Common myeloid progenitor, CD34-positive (primary cell): Measurements from ENCODE around the gene SRC.

Experiments
- CTCF ChIA-PET: fragments of 350-600 bp; sonication (Branson Sonifier 250); formaldehyde crosslinking; loops from one replicate; lab custom pipeline; 2021; ENCODE audit warnings: antibody characterized with exemption; lab: Charles Lee
- POLR2A ChIA-PET: fragments of 350-600 bp; sonication (Branson Sonifier 250); formaldehyde crosslinking; loops from one replicate; lab custom pipeline; 2021; ENCODE audit warnings: antibody characterized with exemption; lab: Charles Lee
- DNase-seq, 3 donors: peaks; one replicate each; pipeline versions ENCODE4 v3.0.0 to v3.0.0-alpha.2; 2013
- H3K27ac ChIP-seq, 2 experiments: 1 replicate in 1 of 2; 2 replicates in 1 of 2; pipeline ENCODE4 v1.7.0; 2013; ENCODE audit warnings: inconsistent platforms in 2 of 2, low read length in 2 of 2, mild to moderate bottlenecking in 2 of 2, low read depth in 1 of 2, moderate library complexity in 1 of 2; ENCODE audit not compliant: severe bottlenecking in 2 of 2, insufficient read depth in 1 of 2, poor library complexity in 1 of 2
- H3K27me3 ChIP-seq, 5 experiments: replicated peaks in 2 of 5; 1 replicate in 3 of 5; 2 replicates in 2 of 5; pipeline versions ENCODE4 v1.6.1 to v1.7.0; 2013; ENCODE audit warnings: low read length in 4 of 5, mild to moderate bottlenecking in 2 of 5, moderate library complexity in 2 of 5, inconsistent platforms in 1 of 5; ENCODE audit not compliant: insufficient read depth in 5 of 5, control insufficient read depth in 4 of 5
- H3K36me3 ChIP-seq, 4 experiments: 1 replicate in 2 of 4; 2 replicates in 2 of 4; pipeline versions ENCODE4 v1.6.1 to v1.7.0; 2013; ENCODE audit warnings: low read length in 3 of 4, control low read depth in 1 of 4, mild to moderate bottlenecking in 1 of 4; ENCODE audit not compliant: control insufficient read depth in 4 of 4, insufficient read depth in 4 of 4
- H3K4me1 ChIP-seq, 4 experiments: 1 replicate in 3 of 4; 2 replicates in 1 of 4; pipeline versions ENCODE4 v1.6.1 to v1.7.1; 2013; ENCODE audit warnings: low read length in 3 of 4, mild to moderate bottlenecking in 3 of 4, control low read depth in 1 of 4, inconsistent platforms in 1 of 4, moderate library complexity in 1 of 4; ENCODE audit not compliant: control insufficient read depth in 4 of 4, insufficient read depth in 4 of 4; ENCODE audit errors: control extremely low read depth in 1 of 4
- H3K4me3 ChIP-seq, 7 experiments: 1 replicate in 4 of 7; 2 replicates in 3 of 7; pipeline versions ENCODE4 v1.5.1 to v1.7.0; 2013; ENCODE audit warnings: mild to moderate bottlenecking in 7 of 7, low read length in 6 of 7, moderate library complexity in 6 of 7, inconsistent platforms in 2 of 7, low read depth in 2 of 7, control low read depth in 1 of 7; ENCODE audit not compliant: insufficient read depth in 4 of 7, control insufficient read depth in 1 of 7; ENCODE audit errors: extremely low read depth in 1 of 7
- H3K9me3 ChIP-seq, 5 experiments: 1 replicate in 4 of 5; 2 replicates in 1 of 5; pipeline versions ENCODE4 v1.6.1 to v1.7.1; 2013; ENCODE audit warnings: low read length in 4 of 5, mild to moderate bottlenecking in 2 of 5, inconsistent platforms in 1 of 5, low read depth in 1 of 5, moderate library complexity in 1 of 5; ENCODE audit not compliant: control insufficient read depth in 4 of 5, insufficient read depth in 2 of 5; ENCODE audit errors: control extremely low read depth in 1 of 5
- WGBS: methylation state at CpG from one replicate; pipeline ENCODE4 v1.1.5; 2013; ENCODE audit not compliant: insufficient coverage; 5-methylcytosine and 5-hydroxymethylcytosine counted together

Gene SRC

GRCh38 chr20:37348792-37349516, 3.0 kb downstream of the SRC start:
- no peaks in the 10 kb centered on the region for H3K9me3 ChIP-seq
- WGBS = 94% methylated on average over 6 of the region's 7 CpGs
- CTCF ChIA-PET = interaction anchor here (1.4 to 2.2 kb wide), 5 partner anchors 8 to 36 kb away, joined by 3 to 16 read pairs (median 5); no protein-coding TSS in a partner anchor
- H3K4me1 ChIP-seq = peaks cover 0 to 37% (median 27%) of the 10 kb centered on the region in 4 experiments
- POLR2A ChIA-PET = interaction anchor here (1.5 kb wide), 1 partner anchor 8 kb away, joined by 4 read pairs; no protein-coding TSS in a partner anchor
- no peaks in the 10 kb centered on the region for H3K27me3 ChIP-seq
- H3K36me3 ChIP-seq = peaks cover 0 to 11% (median 2%) of the 10 kb centered on the region in 4 experiments
- H3K4me3 ChIP-seq = no peak overlapping the region
- no peak for DNase-seq
- no peak overlapping the region for H3K27ac ChIP-seq

GRCh38 chr20:37349517-37350491, 3.9 kb downstream of the SRC start:
- peak in 1 of 3 donors; percentile 27 for DNase-seq
- Histone ChIP-seq H3K36me3 (peaks cover 0 to 11% (median 2%) of the 10 kb centered on the region in 4 experiments), H3K27me3 (no peaks in the 10 kb centered on the region), H3K4me1 (peaks cover 0 to 36% (median 27%) of the 10 kb centered on the region in 4 experiments), H3K27ac (no peak overlapping the region), H3K4me3 (no peak overlapping the region), H3K9me3 (no peaks in the 10 kb centered on the region)
- ChIA-PET CTCF (interaction anchor here (1.3 to 2.2 kb wide), 4 partner anchors 7 to 35 kb away, joined by 3 to 16 read pairs (median 4); no protein-coding TSS in a partner anchor), POLR2A (no interaction called here)
- 87% methylated on average over 14 of the region's 16 CpGs for WGBS

GRCh38 chr20:37350649-37351574, 5.0 kb downstream of the SRC start:
- Histone ChIP-seq H3K27me3 (no peaks in the 10 kb centered on the region), H3K4me3 (no peak overlapping the region), H3K36me3 (peaks cover 0 to 11% (median 2%) of the 10 kb centered on the region in 4 experiments), H3K27ac (no peak overlapping the region), H3K4me1 (peaks cover 0 to 35% (median 25%) of the 10 kb centered on the region in 4 experiments), H3K9me3 (no peaks in the 10 kb centered on the region)
- ChIA-PET POLR2A (no interaction called here), CTCF (interaction anchor here (0.6 to 1.5 kb wide), 7 partner anchors 10 to 155 kb away, joined by 3 read pairs; no protein-coding TSS in a partner anchor)
- no peak for DNase-seq
- WGBS = 93% methylated on average over 6 of the region's 7 CpGs

GRCh38 chr20:37351689-37352607, 6.0 kb downstream of the SRC start:
- H3K27ac ChIP-seq = no peak overlapping the region
- WGBS = 87% methylated on average over 11 of the region's 12 CpGs
- POLR2A ChIA-PET = no interaction called here
- H3K4me1 ChIP-seq = peaks cover 0 to 42% (median 31%) of the 10 kb centered on the region in 4 experiments
- CTCF ChIA-PET = interaction anchor here (0.6 to 1.5 kb wide), 10 partner anchors 9 to 157 kb away, joined by 3 to 5 read pairs (median 3); no protein-coding TSS in a partner anchor
- no peak overlapping the region for H3K4me3 ChIP-seq
- H3K27me3 ChIP-seq = no peaks in the 10 kb centered on the region
- DNase-seq = no peak
- H3K36me3 ChIP-seq = peaks cover 0 to 11% (median 2%) of the 10 kb centered on the region in 4 experiments
- H3K9me3 ChIP-seq = no peaks in the 10 kb centered on the region

GRCh38 chr20:37352608-37352980, 6.7 kb downstream of the SRC start:
- Histone ChIP-seq H3K36me3 (peaks cover 0 to 11% (median 2%) of the 10 kb centered on the region in 4 experiments), H3K4me3 (no peak overlapping the region), H3K27me3 (no peaks in the 10 kb centered on the region), H3K27ac (no peak overlapping the region), H3K4me1 (peaks cover 0 to 40% (median 32%) of the 10 kb centered on the region in 4 experiments), H3K9me3 (no peaks in the 10 kb centered on the region)
- 98% methylated on average over 11 of the region's 11 CpGs for WGBS
- CTCF ChIA-PET = interaction anchor here (0.8 to 1.5 kb wide), 7 partner anchors 8 to 72 kb away, joined by 3 to 5 read pairs (median 3); no protein-coding TSS in a partner anchor
- no peak for DNase-seq
- POLR2A ChIA-PET = no interaction called here
